B cell (primary cell): Measurements from ENCODE around the gene MOCS2.

Experiments
- EZH2 ChIP-seq: IDR thresholded peaks from 2 replicates; pipeline ENCODE4 v1.6.1; 2012; ENCODE audit warnings: borderline replicate concordance, low read depth, mild to moderate bottlenecking, moderate library complexity, low read length; ENCODE audit not compliant: insufficient read depth, poor library complexity, severe bottlenecking
- TF ChIP-seq, protein P1 (sequence below): fragments of 200-600 bp; IDR thresholded peaks from one replicate; pipeline ENCODE4 v1.8.0; 2022; ENCODE audit warnings: antibody characterized with exemption, mild to moderate bottlenecking

DNA sequence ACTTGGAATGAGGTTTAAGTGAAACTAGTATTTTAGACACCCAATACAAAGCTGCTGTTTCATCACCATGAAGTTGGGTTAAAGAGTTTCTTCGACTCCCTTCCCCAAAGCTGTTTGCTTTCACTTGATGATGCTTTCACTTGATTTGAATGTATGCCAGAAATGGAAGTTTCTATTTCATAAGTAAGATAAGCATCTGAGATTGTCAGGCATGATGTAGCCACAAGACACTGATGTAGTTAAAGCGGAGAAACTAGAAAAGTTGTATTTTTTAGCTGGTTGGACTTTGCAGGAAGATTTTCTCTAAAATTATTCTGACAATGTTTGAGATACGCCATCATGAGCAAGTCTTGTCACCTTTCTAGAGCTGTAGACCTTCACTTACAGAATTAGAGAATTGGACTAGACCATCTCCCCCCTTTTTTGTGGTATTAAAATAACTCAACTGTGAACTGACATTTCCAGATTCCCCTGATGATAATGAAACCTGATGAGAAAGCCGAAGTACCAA lies 20.0 kb downstream of the MOCS2 start:
- TF ChIP-seq, protein P1, sequence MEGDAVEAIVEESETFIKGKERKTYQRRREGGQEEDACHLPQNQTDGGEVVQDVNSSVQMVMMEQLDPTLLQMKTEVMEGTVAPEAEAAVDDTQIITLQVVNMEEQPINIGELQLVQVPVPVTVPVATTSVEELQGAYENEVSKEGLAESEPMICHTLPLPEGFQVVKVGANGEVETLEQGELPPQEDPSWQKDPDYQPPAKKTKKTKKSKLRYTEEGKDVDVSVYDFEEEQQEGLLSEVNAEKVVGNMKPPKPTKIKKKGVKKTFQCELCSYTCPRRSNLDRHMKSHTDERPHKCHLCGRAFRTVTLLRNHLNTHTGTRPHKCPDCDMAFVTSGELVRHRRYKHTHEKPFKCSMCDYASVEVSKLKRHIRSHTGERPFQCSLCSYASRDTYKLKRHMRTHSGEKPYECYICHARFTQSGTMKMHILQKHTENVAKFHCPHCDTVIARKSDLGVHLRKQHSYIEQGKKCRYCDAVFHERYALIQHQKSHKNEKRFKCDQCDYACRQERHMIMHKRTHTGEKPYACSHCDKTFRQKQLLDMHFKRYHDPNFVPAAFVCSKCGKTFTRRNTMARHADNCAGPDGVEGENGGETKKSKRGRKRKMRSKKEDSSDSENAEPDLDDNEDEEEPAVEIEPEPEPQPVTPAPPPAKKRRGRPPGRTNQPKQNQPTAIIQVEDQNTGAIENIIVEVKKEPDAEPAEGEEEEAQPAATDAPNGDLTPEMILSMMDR: no peak
- no peak for TF ChIP-seq EZH2
